Measurements from ENCODE around the gene WFS1. TPM values are rescaled to one million over a fixed set of nuclear protein-coding genes. Genes with fewer than 3 reads are reported as not detected.

WFS1 gene
- total and polyA plus RNA-seq, 9 of the 15 experiments (the other 6 are each of a cell fraction or from before 2014, with no cell fraction given), result 0.01 to 0.29 (median 0.03) TPM; not detected in 5

DNA sequence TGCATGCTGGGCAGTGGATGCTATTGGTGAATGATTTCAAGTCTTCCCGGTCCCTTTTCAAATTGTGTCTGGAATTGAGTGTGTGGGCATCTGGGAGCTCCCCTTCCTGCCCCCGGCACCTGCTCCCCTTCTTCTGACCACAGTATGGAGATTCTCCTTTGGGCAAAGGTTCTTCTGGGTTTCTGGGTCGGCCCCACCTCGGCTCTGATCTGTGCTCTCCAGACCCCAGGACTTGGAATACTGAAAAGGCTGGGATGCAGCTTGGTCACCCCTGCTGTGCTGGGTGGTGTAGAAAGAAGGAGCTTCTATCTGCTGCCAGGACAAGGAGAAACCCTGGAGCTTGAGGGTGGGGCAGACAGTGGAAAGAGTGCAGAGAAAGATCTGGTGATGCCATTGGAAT lies 78.8 kb downstream of the WFS1 start:
- Histone ChIP-seq H4K20me1 (replicated peaks; ENCODE audit: control insufficient read depth, insufficient read depth, low read length) (peaks cover 7% of the 10 kb centered on the region), H3K4me3 (no peak overlapping the region), H3K9ac (ENCODE audit: insufficient read depth in 1 of 2, low read depth in 2 of 2, low read length in 2 of 2) (no peak overlapping the region), H3K9me3 (replicated peaks; ENCODE audit: control insufficient read depth, insufficient read depth, low read depth, low read length) (no peaks in the 10 kb centered on the region), H3K4me2 (ENCODE audit: insufficient read depth, low read length) (no peak overlapping the region), H3K27ac (ENCODE audit: extremely low read depth, low read depth, low read length) (no peak overlapping the region), H2AFZ (ENCODE audit: low read depth, low read length) (no peak overlapping the region), H3K9me1 (ENCODE audit: control insufficient read depth, insufficient read depth, low read length) (no peaks in the 10 kb centered on the region), H3K4me1 (replicated peaks in 1 of 2; ENCODE audit: control insufficient read depth in 2 of 2, insufficient read depth in 2 of 2, low read length in 2 of 2) (no peaks in the 10 kb centered on the region), H3K27me3 (ENCODE audit: control insufficient read depth in 2 of 2, insufficient read depth in 2 of 2, low read length in 2 of 2) (peaks cover 2 to 58% of the 10 kb centered on the region in 2 experiments; a peak in 3 of 5 replicates), H3K36me3 (ENCODE audit: control insufficient read depth, insufficient read depth, low read length) (no peaks in the 10 kb centered on the region), H3K79me2 (ENCODE audit: control insufficient read depth, insufficient read depth, low read length) (no peaks in the 10 kb centered on the region)
- intact Hi-C loops (cut with micrococcal nuclease), result no loop called here
- DNase-seq (ENCODE audit: extremely low read depth in 1 of 4, low spot score in 3 of 4) (no peak), ATAC-seq (no peak), FAIRE-seq (no peak)
- in situ Hi-C loops (cut with MboI), result no loop called here
- BruUV-seq (replicated peaks), result no TSS peak
- TF ChIP-seq HMG20A (CRISPR knock-in tag; conservative IDR thresholded peaks at IDR 0.05) (no peak), CBX5 (IDR thresholded peaks at IDR 0.05; ENCODE audit: borderline replicate concordance, low read depth) (no peak), PHF8 (IDR thresholded peaks at IDR 0.05; ENCODE audit: borderline replicate concordance, low read length) (no peak), CXXC5 (CRISPR knock-in tag; IDR thresholded peaks at IDR 0.05) (no peak), ZNF134 (CRISPR knock-in tag; conservative IDR thresholded peaks at IDR 0.05) (no peak), ZNF124 (CRISPR knock-in tag; IDR thresholded peaks at IDR 0.05) (no peak)
- ChIA-PET POLR2A (interaction anchor here (0.6 to 1.1 kb wide), 4 partner anchors 9 to 421 kb away, joined by 3 to 4 read pairs (median 3); no protein-coding TSS in a partner anchor), CTCF (ENCODE audit: low intra/inter-chr PET ratio) (no interaction called here)
- 0% methylated on average over 4 of the region's 4 CpGs for WGBS (ENCODE audit: insufficient coverage, low coverage, missing lambda C conversion rate)

DNA sequence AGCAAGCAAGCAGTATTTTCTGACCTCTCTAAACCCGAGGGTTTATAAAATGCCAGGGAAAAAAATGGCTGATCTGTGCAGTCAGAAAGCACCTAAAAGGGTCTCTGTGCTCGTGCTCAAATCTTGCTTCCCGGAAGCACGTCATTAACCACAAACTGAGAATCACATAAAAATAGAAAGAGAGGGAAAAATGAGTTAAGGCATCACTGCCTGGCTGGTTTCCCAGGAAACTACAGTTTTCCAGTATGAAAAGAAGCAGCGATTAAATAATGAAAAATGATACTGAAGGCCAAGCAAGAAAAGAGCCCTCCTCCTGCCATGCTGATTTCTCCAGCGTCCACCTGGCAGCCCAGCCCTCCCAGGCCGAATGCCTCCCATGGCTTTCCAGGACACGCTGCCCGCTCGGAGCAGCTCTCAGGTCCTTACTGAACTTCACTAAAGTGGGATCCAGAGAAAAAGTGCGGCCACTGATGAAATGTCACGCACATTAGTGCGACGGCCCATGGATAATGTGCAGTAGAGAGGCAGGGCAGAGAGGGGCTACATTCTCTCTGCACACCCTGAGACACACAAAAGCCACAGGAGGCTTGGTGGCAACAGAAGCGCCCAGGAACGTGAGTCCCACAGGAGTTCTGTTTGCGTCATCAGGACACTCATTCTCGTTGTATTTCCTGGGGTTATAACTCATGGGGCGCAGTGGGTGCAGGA lies 80.4 kb downstream of the WFS1 start:
- FAIRE-seq (no peak), DNase-seq (ENCODE audit: extremely low read depth in 1 of 4, low spot score in 3 of 4) (no peak), ATAC-seq (no peak)
- H3K79me2 ChIP-seq (ENCODE audit: control insufficient read depth, insufficient read depth, low read length), result no peaks in the 10 kb centered on the region
- ChIA-PET POLR2A (no interaction called here), CTCF (ENCODE audit: low intra/inter-chr PET ratio) (no interaction called here)
- H3K27ac ChIP-seq (ENCODE audit: extremely low read depth, low read depth, low read length), result no peak overlapping the region
- under 1% methylated on average over 19 of the region's 19 CpGs for WGBS (ENCODE audit: insufficient coverage, low coverage, missing lambda C conversion rate)
- no peak overlapping the region for H3K9ac ChIP-seq (ENCODE audit: insufficient read depth in 1 of 2, low read depth in 2 of 2, low read length in 2 of 2)
- peaks cover 2 to 50% of the 10 kb centered on the region in 2 experiments; a peak in 3 of 5 replicates for H3K27me3 ChIP-seq (ENCODE audit: control insufficient read depth in 2 of 2, insufficient read depth in 2 of 2, low read length in 2 of 2)
- BruUV-seq (replicated peaks), result no TSS peak
- in situ Hi-C loops (cut with MboI) (no loop called here), intact Hi-C loops (cut with micrococcal nuclease) (no loop called here)
- no peaks in the 10 kb centered on the region for H3K9me3 ChIP-seq (replicated peaks; ENCODE audit: control insufficient read depth, insufficient read depth, low read depth, low read length)
- H3K4me3 ChIP-seq, result no peak overlapping the region
- no peaks in the 10 kb centered on the region for H3K9me1 ChIP-seq (ENCODE audit: control insufficient read depth, insufficient read depth, low read length)
- peaks cover 3% of the 10 kb centered on the region for H4K20me1 ChIP-seq (replicated peaks; ENCODE audit: control insufficient read depth, insufficient read depth, low read length)
- H3K36me3 ChIP-seq (ENCODE audit: control insufficient read depth, insufficient read depth, low read length), result no peaks in the 10 kb centered on the region
- H3K4me2 ChIP-seq (ENCODE audit: insufficient read depth, low read length), result no peak overlapping the region
- no peak overlapping the region for H2AFZ ChIP-seq (ENCODE audit: low read depth, low read length)
- no peaks in the 10 kb centered on the region; a peak in 1 of 5 replicates for H3K4me1 ChIP-seq (replicated peaks in 1 of 2; ENCODE audit: control insufficient read depth in 2 of 2, insufficient read depth in 2 of 2, low read length in 2 of 2)
- TF ChIP-seq, protein P1, sequence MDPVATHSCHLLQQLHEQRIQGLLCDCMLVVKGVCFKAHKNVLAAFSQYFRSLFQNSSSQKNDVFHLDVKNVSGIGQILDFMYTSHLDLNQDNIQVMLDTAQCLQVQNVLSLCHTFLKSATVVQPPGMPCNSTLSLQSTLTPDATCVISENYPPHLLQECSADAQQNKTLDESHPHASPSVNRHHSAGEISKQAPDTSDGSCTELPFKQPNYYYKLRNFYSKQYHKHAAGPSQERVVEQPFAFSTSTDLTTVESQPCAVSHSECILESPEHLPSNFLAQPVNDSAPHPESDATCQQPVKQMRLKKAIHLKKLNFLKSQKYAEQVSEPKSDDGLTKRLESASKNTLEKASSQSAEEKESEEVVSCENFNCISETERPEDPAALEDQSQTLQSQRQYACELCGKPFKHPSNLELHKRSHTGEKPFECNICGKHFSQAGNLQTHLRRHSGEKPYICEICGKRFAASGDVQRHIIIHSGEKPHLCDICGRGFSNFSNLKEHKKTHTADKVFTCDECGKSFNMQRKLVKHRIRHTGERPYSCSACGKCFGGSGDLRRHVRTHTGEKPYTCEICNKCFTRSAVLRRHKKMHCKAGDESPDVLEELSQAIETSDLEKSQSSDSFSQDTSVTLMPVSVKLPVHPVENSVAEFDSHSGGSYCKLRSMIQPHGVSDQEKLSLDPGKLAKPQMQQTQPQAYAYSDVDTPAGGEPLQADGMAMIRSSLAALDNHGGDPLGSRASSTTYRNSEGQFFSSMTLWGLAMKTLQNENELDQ (CRISPR knock-in tag; IDR thresholded peaks at IDR 0.05; ENCODE audit: borderline replicate concordance), result no peak
- TF ChIP-seq PRMT5 (CRISPR knock-in tag; IDR thresholded peaks at IDR 0.05) (no peak), PHF20 (IDR thresholded peaks at IDR 0.05; ENCODE audit: partially characterized antibody) (no peak), SMC3 (conservative IDR thresholded peaks at IDR 0.05; ENCODE audit: insufficient read depth, low read depth, low read length) (no peak)

All from K562 (cell line).